Activated CD8-positive, alpha-beta memory T cell treated with anti-CD3 and anti-CD28 coated beads, Interleukin-2, amount 10 ng/mL, durations not matched to agents 7 days and 5 days (primary cell): ENCODE measurements around the gene CRIM1. TPM values are rescaled to one million over a fixed set of nuclear protein-coding genes. Genes with fewer than 3 reads are reported as not detected.
A peak's percentile ranks its signal among the peaks of the same experiment; 100 is the strongest.
"Not testable (repeated sequence)": the region's sequence is repeated elsewhere in the genome, so short reads cannot be mapped to it uniquely, and the experiment has no call there.

ENCODE experiments used
- ATAC-seq: fragments of 150-1000 bp; cut with Tn5 transposase; one replicate; pipeline ENCODE4 v1.10.0; 2021; ENCODE audit warnings: moderate library complexity
- CTCF ChIA-PET: fragments of 350-600 bp; sonication (Branson Sonifier 250); formaldehyde crosslinking; loops from one replicate; lab custom pipeline; 2021; ENCODE audit warnings: antibody characterized with exemption; lab: Charles Lee
- DNase-seq: peaks from one replicate; pipeline ENCODE4 v3.0.0-alpha.2; 2020
- H3K27ac Mint-ChIP-seq: one replicate; pipeline ENCODE4 v1.8.0; 2021; ENCODE audit warnings: mild to moderate bottlenecking, mixed read lengths
- H3K27me3 Mint-ChIP-seq: one replicate; pipeline ENCODE4 v1.8.0; 2021; ENCODE audit warnings: mixed read lengths
- H3K36me3 Mint-ChIP-seq: one replicate; pipeline ENCODE4 v1.8.0; 2021; ENCODE audit warnings: mild to moderate bottlenecking, mixed read lengths
- H3K4me1 Mint-ChIP-seq: one replicate; pipeline ENCODE4 v1.8.0; 2021; ENCODE audit warnings: mixed read lengths
- H3K4me3 Mint-ChIP-seq: one replicate; pipeline ENCODE4 v1.8.0; 2021; ENCODE audit warnings: mild to moderate bottlenecking, moderate library complexity, mixed read lengths
- H3K9me3 Mint-ChIP-seq: one replicate; pipeline ENCODE4 v1.8.0; 2022; ENCODE audit warnings: low read depth, mixed read lengths
- total RNA-seq, 2 experiments: library from RNA; stranded (reverse); gene quantifications; one replicate each; pipeline ENCODE4 v1.2.3, GENCODE V29; 2021

Gene CRIM1
- total RNA-seq = 10 to 100 TPM; 12.6 to 17.6 TPM

- peak; percentile 77 for ATAC-seq
Measured at GRCh38 chr2:36355151-36355889, at the start of gene CRIM1. Gene CRIM1, plus strand, starts transcription at chr2:36355778. Its CDS starts 515 bp downstream, at chr2:36356293.

GRCh38 chr2:36307441-36307840 is 48.1 kb upstream of the CRIM1 start:
- peaks cover 2% of the 10 kb centered on the region for H3K27me3 Mint-ChIP-seq
- H3K9me3 Mint-ChIP-seq = peaks cover 5% of the 10 kb centered on the region
- CTCF ChIA-PET = no interaction called here
- ATAC-seq (no peak), DNase-seq (no peak)
- peaks cover 23% of the 10 kb centered on the region for H3K4me1 Mint-ChIP-seq
- peaks cover 16% of the 10 kb centered on the region for H3K36me3 Mint-ChIP-seq
- H3K4me3 Mint-ChIP-seq = no peak overlapping the region
- H3K27ac Mint-ChIP-seq = no peak overlapping the region

More at GRCh38 chr2:36355151-36355889, at the start of gene CRIM1:
- Mint-ChIP-seq H3K4me3 (peak within 1 kb of the TSS; percentile 67), H3K36me3 (no peaks in the 10 kb centered on the region), H3K4me1 (peaks cover 35% of the 10 kb centered on the region), H3K27ac (peak within 1 kb of the TSS; percentile 16), H3K27me3 (peaks cover 60% of the 10 kb centered on the region), H3K9me3 (no peaks in the 10 kb centered on the region)
- peak; percentile 66 for DNase-seq
- CTCF ChIA-PET = interaction anchor here (0.9 to 1.9 kb wide), 5 partner anchors 17 to 384 kb away, joined by 3 to 6 read pairs (median 3); no protein-coding TSS in a partner anchor

- ATAC-seq, H3K27me3 Mint-ChIP-seq, DNase-seq, H3K9me3 Mint-ChIP-seq, H3K4me3 Mint-ChIP-seq, H3K27ac Mint-ChIP-seq: not testable (repeated sequence)
- Mint-ChIP-seq H3K4me1 (peaks cover 23% of the 10 kb centered on the region), H3K36me3 (peaks cover 16% of the 10 kb centered on the region)
- CTCF ChIA-PET = interaction anchor here (1.1 kb wide), 1 partner anchor 19 kb away, joined by 3 read pairs; no protein-coding TSS in a partner anchor
Measured at GRCh38 chr2:36310444-36310843, 45.1 kb upstream of the CRIM1 start.

- CTCF ChIA-PET = no interaction called here
- no peak for DNase-seq
- Mint-ChIP-seq H3K9me3 (peaks cover 10% of the 10 kb centered on the region), H3K27me3 (peaks cover 14% of the 10 kb centered on the region), H3K36me3 (peaks cover 2% of the 10 kb centered on the region), H3K4me3 (no peak overlapping the region), H3K27ac (no peak overlapping the region), H3K4me1 (no peaks in the 10 kb centered on the region)
- no peak for ATAC-seq
Measured at GRCh38 chr2:36318547-36318946, 37.0 kb upstream of the CRIM1 start.

GRCh38 chr2:36322108-36322507 is 33.5 kb upstream of the CRIM1 start:
- Mint-ChIP-seq H3K36me3 (no peaks in the 10 kb centered on the region), H3K27ac (no peak overlapping the region), H3K27me3 (peaks cover 21% of the 10 kb centered on the region), H3K4me1 (no peaks in the 10 kb centered on the region), H3K9me3 (peaks cover 3% of the 10 kb centered on the region), H3K4me3 (no peak overlapping the region)
- DNase-seq (no peak), ATAC-seq (no peak)
- CTCF ChIA-PET = no interaction called here

GRCh38 chr2:36326286-36326685 is 29.3 kb upstream of the CRIM1 start:
- no peak for ATAC-seq
- H3K4me3 Mint-ChIP-seq = no peak overlapping the region
- H3K27me3 Mint-ChIP-seq = peaks cover 26% of the 10 kb centered on the region
- H3K9me3 Mint-ChIP-seq = no peaks in the 10 kb centered on the region
- CTCF ChIA-PET = no interaction called here
- no peak overlapping the region for H3K27ac Mint-ChIP-seq
- DNase-seq = no peak
- no peaks in the 10 kb centered on the region for H3K36me3 Mint-ChIP-seq
- no peaks in the 10 kb centered on the region for H3K4me1 Mint-ChIP-seq

GRCh38 chr2:36329251-36329650 is 26.3 kb upstream of the CRIM1 start:
- Mint-ChIP-seq H3K4me3 (no peak overlapping the region), H3K36me3 (no peaks in the 10 kb centered on the region), H3K4me1 (peaks cover 5% of the 10 kb centered on the region), H3K9me3 (no peaks in the 10 kb centered on the region), H3K27me3 (peaks cover 15% of the 10 kb centered on the region), H3K27ac (no peak overlapping the region)
- CTCF ChIA-PET = no interaction called here
- ATAC-seq = no peak
- DNase-seq = no peak

GRCh38 chr2:36329746-36330472 is 25.7 kb upstream of the CRIM1 start:
- Mint-ChIP-seq H3K4me1 (peaks cover 5% of the 10 kb centered on the region), H3K27ac (no peak overlapping the region), H3K36me3 (no peaks in the 10 kb centered on the region), H3K27me3 (peaks cover 15% of the 10 kb centered on the region), H3K4me3 (no peak overlapping the region), H3K9me3 (no peaks in the 10 kb centered on the region)
- ATAC-seq (no peak), DNase-seq (no peak)
- CTCF ChIA-PET = no interaction called here

- Mint-ChIP-seq H3K36me3 (peaks cover 2% of the 10 kb centered on the region), H3K27ac (no peak overlapping the region), H3K27me3 (peaks cover 17% of the 10 kb centered on the region), H3K4me3 (no peak overlapping the region), H3K9me3 (no peaks in the 10 kb centered on the region), H3K4me1 (peaks cover 7% of the 10 kb centered on the region)
- CTCF ChIA-PET = no interaction called here
- no peak for ATAC-seq
- DNase-seq = no peak
Measured at GRCh38 chr2:36330473-36331395, 24.8 kb upstream of the CRIM1 start.

GRCh38 chr2:36333350-36334012 is 22.1 kb upstream of the CRIM1 start:
- ATAC-seq (no peak), DNase-seq (no peak)
- CTCF ChIA-PET = interaction anchor here (2.1 kb wide), 1 partner anchor 19 kb away, joined by 7 read pairs; no protein-coding TSS in a partner anchor
- H3K9me3 Mint-ChIP-seq = no peaks in the 10 kb centered on the region
- peaks cover 2% of the 10 kb centered on the region for H3K36me3 Mint-ChIP-seq
- H3K4me1 Mint-ChIP-seq = peaks cover 22% of the 10 kb centered on the region
- H3K27ac Mint-ChIP-seq = no peak overlapping the region
- peaks cover 5% of the 10 kb centered on the region for H3K27me3 Mint-ChIP-seq
- H3K4me3 Mint-ChIP-seq = no peak overlapping the region

GRCh38 chr2:36335597-36335996 is 20.0 kb upstream of the CRIM1 start:
- DNase-seq (no peak), ATAC-seq (no peak)
- H3K9me3 Mint-ChIP-seq = no peaks in the 10 kb centered on the region
- no peak overlapping the region for H3K4me3 Mint-ChIP-seq
- peaks cover 5% of the 10 kb centered on the region for H3K27me3 Mint-ChIP-seq
- peaks cover 2% of the 10 kb centered on the region for H3K36me3 Mint-ChIP-seq
- no peak overlapping the region for H3K27ac Mint-ChIP-seq
- peaks cover 25% of the 10 kb centered on the region for H3K4me1 Mint-ChIP-seq
- CTCF ChIA-PET = interaction anchor here (1.2 to 2.1 kb wide), 3 partner anchors 11 to 41 kb away, joined by 3 to 7 read pairs (median 4); no protein-coding TSS in a partner anchor

- H3K27ac Mint-ChIP-seq = no peak overlapping the region
- H3K4me1 Mint-ChIP-seq = peaks cover 25% of the 10 kb centered on the region
- peaks cover 5% of the 10 kb centered on the region for H3K27me3 Mint-ChIP-seq
- ATAC-seq = no peak
- CTCF ChIA-PET = interaction anchor here (0.9 to 1.2 kb wide), 2 partner anchors 11 to 189 kb away, joined by 3 read pairs; no protein-coding TSS in a partner anchor
- DNase-seq = no peak
- H3K36me3 Mint-ChIP-seq = peaks cover 2% of the 10 kb centered on the region
- H3K9me3 Mint-ChIP-seq = no peaks in the 10 kb centered on the region
- H3K4me3 Mint-ChIP-seq = no peak overlapping the region
Measured at GRCh38 chr2:36336321-36336720, 19.3 kb upstream of the CRIM1 start.
